Neural progenitor cell (in vitro differentiated cells): ENCODE measurements around the gene SEMA6B. TPM values are rescaled to one million over a fixed set of nuclear protein-coding genes. Genes with fewer than 3 reads are reported as not detected.

Experiments
- DNase-seq: peaks from one replicate; pipeline ENCODE4 v3.0.0-alpha.2; 2016; ENCODE audit warnings: low spot score
- H2AFZ ChIP-seq: fragments of 200-600 bp; sonication (generic); replicated peaks from 2 replicates; pipeline ENCODE4 v1.6.1; 2016; ENCODE audit warnings: antibody characterized with exemption
- H3F3A ChIP-seq: fragments of 200-600 bp; sonication (generic); 2 replicates; pipeline ENCODE4 v1.6.1; 2016; ENCODE audit warnings: antibody characterized with exemption, low read depth
- H3K27ac ChIP-seq: fragments of 200-600 bp; sonication (generic); 2 replicates; pipeline ENCODE4 v1.5.1; 2016; ENCODE audit warnings: mild to moderate bottlenecking
- H3K27me3 ChIP-seq: fragments of 200-600 bp; sonication (generic); 2 replicates; pipeline ENCODE4 v1.6.1; 2016; ENCODE audit warnings: mild to moderate bottlenecking, moderate library complexity
- H3K36me3 ChIP-seq: fragments of 200-600 bp; sonication (generic); 2 replicates; pipeline ENCODE4 v1.5.1; 2016
- H3K4me1 ChIP-seq: fragments of 200-600 bp; sonication (generic); 2 replicates; pipeline ENCODE4 v1.6.1; 2016; ENCODE audit warnings: mixed run types
- H3K4me2 ChIP-seq: fragments of 200-600 bp; sonication (generic); 2 replicates; pipeline ENCODE4 v1.6.1; 2016
- H3K4me3 ChIP-seq: fragments of 200-600 bp; sonication (generic); 2 replicates; pipeline ENCODE4 v1.5.1; 2016
- H3K79me2 ChIP-seq: fragments of 200-600 bp; sonication (generic); 2 replicates; pipeline ENCODE4 v1.6.1; 2016; ENCODE audit warnings: low read depth
- H3K9ac ChIP-seq: fragments of 200-600 bp; sonication (generic); 2 replicates; pipeline ENCODE4 v1.6.1; 2016
- H3K9me3 ChIP-seq: fragments of 200-600 bp; sonication (generic); 2 replicates; pipeline ENCODE4 v1.5.1; 2016; ENCODE audit warnings: low read depth
- H4K20me1 ChIP-seq: fragments of 200-600 bp; sonication (generic); 2 replicates; pipeline ENCODE4 v1.6.1; 2016; ENCODE audit warnings: low read depth
- H3K27ac Mint-ChIP-seq: 3 replicates; pipeline ENCODE4 v1.8.0; 2021; ENCODE audit warnings: mixed read lengths
- H3K27me3 Mint-ChIP-seq: 2 replicates; pipeline ENCODE4 v1.8.0; 2022; ENCODE audit warnings: low read depth, mild to moderate bottlenecking, inconsistent platforms, moderate library complexity, mixed read lengths; ENCODE audit not compliant: insufficient read depth
- H3K36me3 Mint-ChIP-seq: 3 replicates; pipeline ENCODE4 v1.8.0; 2021; ENCODE audit warnings: mixed read lengths
- H3K4me1 Mint-ChIP-seq: 3 replicates; pipeline ENCODE4 v1.8.0; 2021; ENCODE audit warnings: mixed read lengths
- H3K4me3 Mint-ChIP-seq: 3 replicates; pipeline ENCODE4 v1.8.0; 2021; ENCODE audit warnings: mild to moderate bottlenecking, moderate library complexity, mixed read lengths
- H3K9me3 Mint-ChIP-seq: 3 replicates; pipeline ENCODE4 v1.8.0; 2020; ENCODE audit warnings: mixed read lengths
- EZH2 ChIP-seq: fragments of 200-600 bp; sonication (generic); IDR thresholded peaks from 2 replicates; pipeline ENCODE4 v1.6.1; 2017; ENCODE audit warnings: antibody characterized with exemption, mild to moderate bottlenecking, moderate library complexity
- EZH2phosphoT487 ChIP-seq: fragments of 200-600 bp; sonication (generic); IDR thresholded peaks from 2 replicates; pipeline ENCODE4 v1.6.1; 2017; ENCODE audit warnings: antibody characterized with exemption
- total RNA-seq: library from RNA; depleted of rRNA; stranded (reverse); fragments of >200 nt; gene quantifications from 2 replicates; pipeline ENCODE4 v1.2.3, GENCODE V29; 2015; ENCODE audit warnings: low replicate concordance
- TF ChIP-seq, protein P1 (sequence below): fragments of 200-600 bp; sonication (generic); IDR thresholded peaks from 2 replicates; pipeline ENCODE4 v1.5.1; 2017; ENCODE audit warnings: antibody characterized with exemption, mild to moderate bottlenecking

SEMA6B gene
- total RNA-seq, 1 donor from 2014 or later = 22.6 TPM

DNA sequence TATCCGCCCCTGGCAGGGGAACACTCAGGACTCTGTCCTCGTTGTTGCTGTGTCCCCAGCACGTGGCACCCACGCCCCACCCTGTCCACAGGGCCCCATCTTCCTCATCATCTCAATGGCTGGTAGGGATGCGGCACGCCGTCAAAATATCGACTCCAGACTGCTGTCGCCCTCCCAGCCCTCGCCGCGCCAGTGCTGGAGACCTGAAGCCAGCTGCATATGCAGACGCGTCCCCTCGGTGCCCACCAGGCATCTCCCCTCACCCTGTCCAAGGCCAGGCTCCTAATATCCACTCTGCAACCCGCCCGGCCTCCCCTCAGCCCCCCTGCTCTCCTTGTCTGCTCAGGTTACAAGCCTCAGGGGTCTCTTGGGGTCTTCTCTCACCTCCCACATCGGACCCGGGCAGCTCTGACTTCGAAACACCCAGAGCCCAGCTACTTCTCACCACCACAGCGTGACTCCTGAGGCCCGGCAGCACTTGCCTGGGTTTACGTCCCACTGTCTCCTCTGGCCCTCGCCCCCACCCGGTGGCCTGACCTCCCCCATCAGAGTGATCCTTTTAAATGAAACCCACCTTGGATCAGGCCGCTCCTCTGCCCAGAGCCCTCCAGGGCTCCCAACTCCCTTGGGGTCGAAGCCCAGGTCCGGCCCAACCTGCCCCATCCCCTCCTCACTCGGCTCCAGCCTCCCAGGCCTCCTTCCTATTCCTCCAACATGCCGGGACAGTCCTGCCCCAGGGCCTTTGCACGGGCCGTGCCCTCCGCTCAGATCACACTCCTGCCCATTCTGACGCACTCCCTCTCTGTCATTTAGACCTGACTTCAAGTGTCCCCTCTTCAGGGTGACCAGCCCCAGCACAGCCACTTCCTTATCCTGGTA lies 53.7 kb downstream of the SEMA6B start:
- no peaks in the 10 kb centered on the region for H3K36me3 ChIP-seq
- Mint-ChIP-seq H3K36me3 (peaks cover 9% of the 10 kb centered on the region), H3K4me1 (no peaks in the 10 kb centered on the region)

DNA sequence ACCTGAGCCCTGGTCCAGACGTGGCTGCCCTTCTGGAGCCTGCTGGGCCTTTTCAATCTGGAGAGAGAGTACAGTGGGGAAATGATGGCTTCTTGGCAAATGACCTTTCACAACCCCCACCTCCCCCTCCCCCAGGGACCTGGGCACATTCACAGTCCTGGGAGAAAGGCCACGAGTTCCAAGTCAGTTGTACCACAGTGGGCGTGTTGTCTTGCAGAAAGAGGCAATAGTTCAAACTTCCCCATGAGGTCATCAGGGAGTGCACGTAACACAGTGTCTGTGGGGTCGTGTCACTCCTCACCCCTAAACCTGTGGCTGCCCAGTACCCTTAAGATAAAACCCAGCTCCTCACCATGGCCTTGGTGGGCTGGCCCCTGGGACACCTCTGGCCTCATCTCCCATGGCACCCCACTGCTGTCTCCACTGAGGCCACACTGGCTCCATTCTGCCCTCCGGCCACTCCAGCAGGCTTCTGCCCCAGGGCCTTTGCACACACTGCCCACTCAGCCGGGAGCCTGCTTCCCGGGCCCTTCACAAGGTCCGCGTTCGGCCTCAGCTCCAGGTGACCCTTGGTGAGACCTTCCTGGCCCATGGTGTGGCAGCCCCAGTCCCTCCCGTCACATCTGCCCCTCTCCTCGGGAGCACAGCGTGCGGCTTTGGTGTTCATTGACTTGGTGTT lies 54.5 kb downstream of the SEMA6B start:
- no peaks in the 10 kb centered on the region for H3K9me3 ChIP-seq
- Mint-ChIP-seq H3K27me3 (peaks cover 15% of the 10 kb centered on the region), H3K27ac (no peak overlapping the region), H3K4me1 (no peaks in the 10 kb centered on the region), H3K4me3 (no peak overlapping the region), H3K36me3 (peaks cover 9% of the 10 kb centered on the region), H3K9me3 (no peaks in the 10 kb centered on the region)
- H3K79me2 ChIP-seq = no peaks in the 10 kb centered on the region
- peaks cover 11% of the 10 kb centered on the region for H3K4me1 ChIP-seq
- H3K27ac ChIP-seq = no peak overlapping the region
- TF ChIP-seq EZH2 = no peak
- TF ChIP-seq, protein P1, sequence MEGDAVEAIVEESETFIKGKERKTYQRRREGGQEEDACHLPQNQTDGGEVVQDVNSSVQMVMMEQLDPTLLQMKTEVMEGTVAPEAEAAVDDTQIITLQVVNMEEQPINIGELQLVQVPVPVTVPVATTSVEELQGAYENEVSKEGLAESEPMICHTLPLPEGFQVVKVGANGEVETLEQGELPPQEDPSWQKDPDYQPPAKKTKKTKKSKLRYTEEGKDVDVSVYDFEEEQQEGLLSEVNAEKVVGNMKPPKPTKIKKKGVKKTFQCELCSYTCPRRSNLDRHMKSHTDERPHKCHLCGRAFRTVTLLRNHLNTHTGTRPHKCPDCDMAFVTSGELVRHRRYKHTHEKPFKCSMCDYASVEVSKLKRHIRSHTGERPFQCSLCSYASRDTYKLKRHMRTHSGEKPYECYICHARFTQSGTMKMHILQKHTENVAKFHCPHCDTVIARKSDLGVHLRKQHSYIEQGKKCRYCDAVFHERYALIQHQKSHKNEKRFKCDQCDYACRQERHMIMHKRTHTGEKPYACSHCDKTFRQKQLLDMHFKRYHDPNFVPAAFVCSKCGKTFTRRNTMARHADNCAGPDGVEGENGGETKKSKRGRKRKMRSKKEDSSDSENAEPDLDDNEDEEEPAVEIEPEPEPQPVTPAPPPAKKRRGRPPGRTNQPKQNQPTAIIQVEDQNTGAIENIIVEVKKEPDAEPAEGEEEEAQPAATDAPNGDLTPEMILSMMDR = no peak
- no peak for TF ChIP-seq EZH2phosphoT487
- no peak overlapping the region for H3K4me2 ChIP-seq
- H3K36me3 ChIP-seq = no peaks in the 10 kb centered on the region
- no peak overlapping the region for H3K4me3 ChIP-seq
- no peak overlapping the region for H3K9ac ChIP-seq
- H2AFZ ChIP-seq = no peak overlapping the region
- H3F3A ChIP-seq = no peaks in the 10 kb centered on the region
- no peaks in the 10 kb centered on the region for H3K27me3 ChIP-seq
- peaks cover 22% of the 10 kb centered on the region for H4K20me1 ChIP-seq
- DNase-seq = no peak

More for the DNA sequence above, 53.7 kb downstream of the SEMA6B start:
- peaks cover 22% of the 10 kb centered on the region for H4K20me1 ChIP-seq
- no peak overlapping the region for H3K4me2 ChIP-seq
- no peaks in the 10 kb centered on the region for H3K9me3 Mint-ChIP-seq
- no peak for TF ChIP-seq EZH2
- TF ChIP-seq, protein P1 = no peak
- no peak for TF ChIP-seq EZH2phosphoT487
- no peaks in the 10 kb centered on the region for H3K79me2 ChIP-seq
- no peak overlapping the region for H3K9ac ChIP-seq
- peaks cover 15% of the 10 kb centered on the region for H3K27me3 Mint-ChIP-seq
- H3K9me3 ChIP-seq = no peaks in the 10 kb centered on the region
- peak overlapping the region; percentile 50 for H3K27ac Mint-ChIP-seq
- H3F3A ChIP-seq = no peaks in the 10 kb centered on the region
- H3K4me3 ChIP-seq = no peak overlapping the region
- H2AFZ ChIP-seq = no peak overlapping the region
- H3K4me1 ChIP-seq = peaks cover 11% of the 10 kb centered on the region
- H3K27me3 ChIP-seq = no peaks in the 10 kb centered on the region
- no peak for DNase-seq
- H3K4me3 Mint-ChIP-seq = peak overlapping the region; percentile 30
- H3K27ac ChIP-seq = no peak overlapping the region

DNA sequence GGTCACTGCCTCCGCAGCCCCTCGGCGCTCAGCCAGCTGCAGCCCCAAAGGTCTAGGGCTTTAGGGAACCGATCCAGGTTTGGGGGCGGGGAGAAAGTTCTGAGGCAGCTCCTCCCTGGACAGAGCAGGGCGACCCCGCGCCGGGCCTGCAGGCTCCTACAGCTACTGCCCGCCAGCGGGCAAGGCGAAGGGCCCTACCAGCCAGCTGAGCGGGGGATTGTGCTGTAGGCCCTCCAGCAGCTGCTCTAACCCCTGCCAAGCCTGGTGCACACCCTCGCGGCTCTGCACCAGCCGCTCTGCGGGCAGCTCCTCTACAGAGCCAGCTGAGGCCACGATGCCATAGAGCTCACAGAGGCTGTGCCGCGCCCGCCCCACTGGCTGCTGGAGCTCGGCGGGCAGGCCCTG lies 55.2 kb downstream of the SEMA6B start:
- H3K79me2 ChIP-seq = no peaks in the 10 kb centered on the region
- H3K27ac ChIP-seq = no peak overlapping the region
- H3K27me3 Mint-ChIP-seq = peaks cover 11% of the 10 kb centered on the region
- no peak overlapping the region for H2AFZ ChIP-seq
- no peak for DNase-seq
- H3K9ac ChIP-seq = no peak overlapping the region
- no peaks in the 10 kb centered on the region for H3F3A ChIP-seq
- no peak overlapping the region for H3K4me3 ChIP-seq
- H3K27ac Mint-ChIP-seq = no peak overlapping the region
- no peaks in the 10 kb centered on the region for H3K36me3 ChIP-seq
- no peaks in the 10 kb centered on the region for H3K9me3 ChIP-seq
- H4K20me1 ChIP-seq = peaks cover 22% of the 10 kb centered on the region
- H3K9me3 Mint-ChIP-seq = no peaks in the 10 kb centered on the region
- no peaks in the 10 kb centered on the region for H3K27me3 ChIP-seq
- no peaks in the 10 kb centered on the region for H3K4me1 Mint-ChIP-seq
- peaks cover 11% of the 10 kb centered on the region for H3K4me1 ChIP-seq
- no peak overlapping the region for H3K4me3 Mint-ChIP-seq
- H3K36me3 Mint-ChIP-seq = peaks cover 9% of the 10 kb centered on the region
- no peak for TF ChIP-seq EZH2
- TF ChIP-seq, protein P1 = no peak
- no peak for TF ChIP-seq EZH2phosphoT487
- no peak overlapping the region for H3K4me2 ChIP-seq
